PC-3 (cell line): ENCODE results near the gene RAC3.

Source experiments
- CTCF ChIP-seq: fragments of 300-600 bp; sonication (generic); conservative IDR thresholded peaks from 2 replicates; pipeline ENCODE4 v1.5.1; 2017; ENCODE audit warnings: antibody characterized with exemption, low read depth, mild to moderate bottlenecking, low read length
- EZH2phosphoT487 ChIP-seq: fragments of 300-600 bp; sonication (generic); IDR thresholded peaks from 2 replicates; pipeline ENCODE4 v1.6.1; 2018; ENCODE audit warnings: mild to moderate bottlenecking, antibody characterized with exemption, low read length, borderline replicate concordance

- TF ChIP-seq CTCF (no peak), EZH2phosphoT487 (no peak)
These were observed 17.1 kb downstream of the RAC3 start for GRCh38 chr17:82048571-82048971.
